Measurements from ENCODE around the gene FAM234B. TPM values are rescaled to one million over a fixed set of nuclear protein-coding genes. Genes with fewer than 3 reads are reported as not detected.

FAM234B gene
- total RNA-seq, 1 donor from 2014 or later, result 9.6 TPM

DNA sequence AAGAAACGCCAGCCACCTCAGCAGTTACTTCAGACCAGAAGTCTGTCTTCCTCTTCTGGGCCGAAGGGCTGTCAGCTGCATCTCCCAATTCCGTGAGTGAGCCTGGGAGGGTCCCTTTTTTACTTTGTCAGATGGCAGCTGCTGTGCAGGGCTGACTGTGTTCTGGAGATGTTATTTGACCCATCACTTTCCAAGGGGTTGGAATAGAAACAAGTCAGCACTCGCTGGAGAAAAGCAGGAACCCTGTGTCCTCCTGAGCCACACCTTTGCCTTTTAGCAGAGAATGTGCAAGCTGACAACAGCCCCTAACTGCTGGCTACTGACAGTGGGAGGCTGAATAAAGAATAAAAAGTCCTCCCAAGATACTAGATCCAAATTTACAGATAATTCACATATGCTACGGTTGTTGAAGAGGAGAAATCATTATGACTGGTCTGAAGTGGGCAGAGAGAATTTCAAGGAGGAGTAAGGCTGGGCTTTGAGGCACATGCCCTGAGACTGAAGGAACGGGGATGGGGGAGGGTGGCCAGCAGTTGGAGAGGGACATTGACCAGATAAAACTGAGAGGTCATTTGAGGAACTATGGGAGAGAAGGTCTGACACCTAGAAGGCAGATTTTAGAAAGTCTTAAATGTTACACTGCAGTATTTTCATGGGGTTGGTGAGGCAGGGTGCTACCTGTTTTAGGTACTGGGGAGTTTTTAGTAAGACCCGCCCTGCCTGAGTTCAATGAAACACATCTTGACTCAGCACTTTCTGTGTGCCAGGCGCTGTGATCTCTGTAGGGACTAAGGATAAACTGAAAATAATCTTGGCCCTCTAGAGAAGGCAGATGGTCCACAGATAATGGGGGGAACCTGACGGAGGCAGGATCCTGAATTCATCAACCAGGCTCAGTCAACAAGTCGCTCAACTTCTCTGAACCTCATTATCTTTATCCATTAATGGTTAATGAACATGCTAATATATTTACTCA, 27.4 kb downstream of the FAM234B start:
- Histone ChIP-seq H3K27ac (no peak overlapping the region), H3K4me3 (no peak overlapping the region), H3K27me3 (no peaks in the 10 kb centered on the region), H3K9me3 (no peaks in the 10 kb centered on the region), H3K36me3 (peaks cover 34% of the 10 kb centered on the region), H3K4me1 (no peaks in the 10 kb centered on the region)
- ATAC-seq, result no peak
- TF ChIP-seq, protein P1, sequence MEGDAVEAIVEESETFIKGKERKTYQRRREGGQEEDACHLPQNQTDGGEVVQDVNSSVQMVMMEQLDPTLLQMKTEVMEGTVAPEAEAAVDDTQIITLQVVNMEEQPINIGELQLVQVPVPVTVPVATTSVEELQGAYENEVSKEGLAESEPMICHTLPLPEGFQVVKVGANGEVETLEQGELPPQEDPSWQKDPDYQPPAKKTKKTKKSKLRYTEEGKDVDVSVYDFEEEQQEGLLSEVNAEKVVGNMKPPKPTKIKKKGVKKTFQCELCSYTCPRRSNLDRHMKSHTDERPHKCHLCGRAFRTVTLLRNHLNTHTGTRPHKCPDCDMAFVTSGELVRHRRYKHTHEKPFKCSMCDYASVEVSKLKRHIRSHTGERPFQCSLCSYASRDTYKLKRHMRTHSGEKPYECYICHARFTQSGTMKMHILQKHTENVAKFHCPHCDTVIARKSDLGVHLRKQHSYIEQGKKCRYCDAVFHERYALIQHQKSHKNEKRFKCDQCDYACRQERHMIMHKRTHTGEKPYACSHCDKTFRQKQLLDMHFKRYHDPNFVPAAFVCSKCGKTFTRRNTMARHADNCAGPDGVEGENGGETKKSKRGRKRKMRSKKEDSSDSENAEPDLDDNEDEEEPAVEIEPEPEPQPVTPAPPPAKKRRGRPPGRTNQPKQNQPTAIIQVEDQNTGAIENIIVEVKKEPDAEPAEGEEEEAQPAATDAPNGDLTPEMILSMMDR (IDR thresholded peaks at IDR 0.05), result no peak
- intact Hi-C loops (cut with DNase I), result no loop called here
- DNase-seq, result no peak

DNA sequence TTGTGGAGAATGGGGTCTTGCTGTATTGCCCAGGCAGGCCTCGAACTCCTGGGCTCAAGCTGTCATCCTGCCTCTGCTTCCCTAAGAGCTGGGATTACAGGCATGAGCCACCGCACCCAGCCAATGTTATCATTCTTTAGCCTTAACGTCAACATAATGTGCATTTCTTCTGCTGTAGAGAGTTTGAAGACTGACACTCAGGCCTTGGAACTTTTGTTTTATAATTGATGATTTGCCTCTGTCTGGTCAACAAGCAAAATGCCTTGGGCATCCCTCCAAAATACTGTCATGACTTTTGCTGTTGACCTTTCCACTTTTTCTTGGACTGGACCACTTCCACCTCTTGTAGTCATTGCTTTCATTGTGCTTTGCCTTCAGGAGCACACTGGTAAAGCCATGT, 29.0 kb downstream of the FAM234B start:
- Histone ChIP-seq H3K4me3 (no peak overlapping the region), H3K4me1 (no peaks in the 10 kb centered on the region), H3K9me3 (no peaks in the 10 kb centered on the region), H3K27me3 (no peaks in the 10 kb centered on the region), H3K27ac (no peak overlapping the region), H3K36me3 (peaks cover 34% of the 10 kb centered on the region)
- intact Hi-C loops (cut with DNase I), result no loop called here
- TF ChIP-seq, protein P1 (IDR thresholded peaks at IDR 0.05), result no peak
- DNase-seq, result no peak
- ATAC-seq, result no peak

DNA sequence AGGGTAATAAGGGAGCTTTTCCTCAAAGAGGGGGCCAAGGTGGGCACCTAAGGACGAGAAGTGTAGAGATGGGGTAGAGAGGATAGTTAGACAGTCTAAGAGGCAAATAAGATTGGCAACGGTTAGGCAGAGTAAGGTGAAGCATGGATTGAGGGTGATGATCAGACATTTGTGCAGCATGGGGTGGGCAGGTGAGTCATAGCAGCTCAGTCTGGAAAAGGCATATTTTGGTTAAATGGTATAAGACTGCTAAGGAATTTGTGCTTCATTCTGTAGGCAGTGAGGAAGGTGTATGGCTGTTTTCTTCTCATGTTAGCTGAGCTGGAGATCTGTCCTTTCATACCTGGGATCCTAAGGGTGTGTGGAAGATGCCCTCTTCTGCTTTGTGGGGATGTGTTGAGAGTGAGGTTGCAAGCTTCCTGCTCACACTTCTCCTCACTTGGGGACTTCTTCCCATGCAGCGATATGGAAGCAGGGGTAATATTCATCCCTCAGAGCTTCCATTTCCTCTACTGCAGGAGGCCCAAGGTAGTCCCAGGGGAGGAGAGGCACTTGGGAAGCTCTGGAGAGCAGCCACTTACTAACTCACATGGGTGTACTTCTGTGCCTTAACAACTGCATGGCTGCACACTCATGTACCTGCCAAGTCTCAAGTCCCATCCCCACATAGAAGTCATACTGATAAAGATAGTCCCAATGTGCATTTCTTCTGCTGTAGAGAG, 30.4 kb downstream of the FAM234B start:
- Histone ChIP-seq H3K27ac (no peak overlapping the region), H3K4me1 (no peaks in the 10 kb centered on the region), H3K4me3 (no peak overlapping the region), H3K36me3 (peaks cover 20% of the 10 kb centered on the region), H3K9me3 (no peaks in the 10 kb centered on the region), H3K27me3 (no peaks in the 10 kb centered on the region)
- TF ChIP-seq, protein P1 (IDR thresholded peaks at IDR 0.05), result no peak
- peak; percentile 51 for ATAC-seq
- no peak for DNase-seq
- intact Hi-C loops (cut with DNase I), result no loop called here

DNA sequence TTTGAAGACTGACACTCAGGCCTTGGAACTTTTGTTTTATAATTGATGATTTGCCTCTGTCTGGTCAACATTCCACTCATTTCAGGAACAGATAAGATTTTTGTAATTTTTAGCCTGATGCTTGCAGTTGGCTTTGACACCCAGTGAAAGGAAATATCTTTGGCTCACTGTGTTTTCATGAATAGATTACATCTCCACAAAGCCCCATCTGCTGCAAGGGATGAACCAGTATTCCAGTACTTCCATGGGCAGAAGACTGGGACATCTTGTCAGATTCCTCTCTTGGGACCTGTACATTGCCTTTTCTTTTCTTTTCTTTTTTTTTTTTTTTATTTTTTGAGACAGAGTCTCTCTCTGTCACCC, 30.9 kb downstream of the FAM234B start:
- TF ChIP-seq, protein P1 (IDR thresholded peaks at IDR 0.05), result no peak
- peaks cover 22% of the 10 kb centered on the region for H3K36me3 ChIP-seq
- no peaks in the 10 kb centered on the region for H3K27me3 ChIP-seq
- DNase-seq (no peak), ATAC-seq (no peak)
- H3K4me1 ChIP-seq, result no peaks in the 10 kb centered on the region
- intact Hi-C loops (cut with DNase I), result no loop called here
- no peaks in the 10 kb centered on the region for H3K9me3 ChIP-seq
- H3K27ac ChIP-seq, result no peak overlapping the region
- no peak overlapping the region for H3K4me3 ChIP-seq

DNA sequence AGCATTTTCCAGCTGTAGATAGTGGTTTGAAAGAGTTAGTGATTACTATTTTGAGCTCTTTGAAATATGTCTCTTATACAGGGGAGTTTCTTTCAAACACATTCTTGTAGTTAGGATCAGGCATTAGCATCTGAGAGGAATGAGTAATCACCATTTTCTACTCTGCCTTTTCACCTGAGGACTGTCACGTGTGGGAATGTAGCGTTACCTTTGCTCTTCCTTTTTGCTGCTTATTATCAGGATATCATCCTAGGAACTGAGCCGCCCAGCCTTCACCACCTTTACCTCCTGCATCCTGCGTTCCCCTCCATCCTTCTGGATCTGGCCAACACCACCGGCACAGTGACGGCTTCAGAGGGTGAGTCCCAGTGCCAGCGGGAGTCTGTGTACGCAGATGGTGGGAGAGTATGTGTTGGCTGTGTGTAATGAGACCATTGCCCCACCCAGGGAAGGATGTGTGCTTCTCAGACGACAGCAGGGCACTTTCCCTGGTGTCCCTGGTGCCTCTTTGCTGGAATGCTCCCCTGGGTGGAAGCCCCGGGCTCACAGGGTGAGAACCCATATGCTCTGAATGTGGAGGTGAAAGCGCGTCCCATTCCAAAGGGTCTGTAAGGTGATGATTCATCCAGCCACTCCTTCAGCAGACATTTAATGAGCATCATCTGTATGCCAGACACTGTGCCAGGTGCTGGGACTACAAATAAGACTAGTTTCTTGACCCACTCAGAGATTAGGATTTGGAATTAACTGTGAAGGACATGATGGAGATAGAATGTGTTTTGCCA, 31.8 kb downstream of the FAM234B start:
- H3K4me3 ChIP-seq, result no peak overlapping the region
- intact Hi-C loops (cut with DNase I), result no loop called here
- TF ChIP-seq, protein P1 (IDR thresholded peaks at IDR 0.05), result no peak
- no peak for DNase-seq
- H3K27me3 ChIP-seq, result no peaks in the 10 kb centered on the region
- H3K36me3 ChIP-seq, result peaks cover 18% of the 10 kb centered on the region
- no peaks in the 10 kb centered on the region for H3K9me3 ChIP-seq
- H3K4me1 ChIP-seq, result no peaks in the 10 kb centered on the region
- H3K27ac ChIP-seq, result no peak overlapping the region
- ATAC-seq, result no peak
